ENCODE data around the gene MYCN.
A peak's percentile ranks its signal among the peaks of the same experiment; 100 is the strongest.
"Not testable (repeated sequence)": the region's sequence is repeated elsewhere in the genome, so short reads cannot be mapped to it uniquely, and the experiment has no call there.

MYCN gene

GRCh38 chr2:15939854-15940660 lies at the start of gene MYCN:
Gene MYCN (plus strand): TSS chr2:15940550. CDS start chr2:15942065, 1,515 bp downstream.
- peak; percentile 31 for DNase-seq

GRCh38 chr2:15890936-15891905 lies 49.1 kb upstream of the MYCN start:
- DNase-seq: peak; percentile 46

GRCh38 chr2:15892151-15892880 lies 48.0 kb upstream of the MYCN start:
- peak; percentile 20 for DNase-seq

GRCh38 chr2:15893085-15893484 lies 47.3 kb upstream of the MYCN start:
- no peak for DNase-seq

GRCh38 chr2:15893689-15894480 lies 46.5 kb upstream of the MYCN start:
- no peak for DNase-seq

- no peak for DNase-seq
Observed at GRCh38 chr2:15894481-15895144, 45.7 kb upstream of the MYCN start.

- no peak for DNase-seq
Observed at GRCh38 chr2:15895615-15896469, 44.5 kb upstream of the MYCN start.

- DNase-seq: no peak
Observed at GRCh38 chr2:15896859-15897258, 43.5 kb upstream of the MYCN start.

- no peak for DNase-seq
Observed at GRCh38 chr2:15897431-15898098, 42.8 kb upstream of the MYCN start.

- no peak for DNase-seq
Observed at GRCh38 chr2:15899327-15899612, 41.1 kb upstream of the MYCN start.

- DNase-seq: no peak
Observed at GRCh38 chr2:15899751-15900493, 40.4 kb upstream of the MYCN start.

- no peak for DNase-seq
Observed at GRCh38 chr2:15901095-15901807, 39.1 kb upstream of the MYCN start.

- DNase-seq: no peak
Observed at GRCh38 chr2:15901808-15902130, 38.6 kb upstream of the MYCN start.

- not testable (repeated sequence) for DNase-seq
Observed at GRCh38 chr2:15903910-15904309, 36.4 kb upstream of the MYCN start.

GRCh38 chr2:15905267-15905645 lies 35.1 kb upstream of the MYCN start:
- DNase-seq: no peak

- DNase-seq: no peak
Observed at GRCh38 chr2:15905986-15906491, 34.3 kb upstream of the MYCN start.

GRCh38 chr2:15906778-15907177 lies 33.6 kb upstream of the MYCN start:
- no peak for DNase-seq

GRCh38 chr2:15907461-15908324 lies 32.7 kb upstream of the MYCN start:
- no peak for DNase-seq
